Measurements from ENCODE around the gene IFT57. TPM values are rescaled to one million over a fixed set of nuclear protein-coding genes. Genes with fewer than 3 reads are reported as not detected.
A peak's percentile ranks its signal among the peaks of the same experiment; 100 is the strongest.

Gene IFT57
- polyA plus RNA-seq, 1 donor (not counting 4 experiments of a cell fraction or from before 2014, with no cell fraction given): 47.6 TPM

DNA sequence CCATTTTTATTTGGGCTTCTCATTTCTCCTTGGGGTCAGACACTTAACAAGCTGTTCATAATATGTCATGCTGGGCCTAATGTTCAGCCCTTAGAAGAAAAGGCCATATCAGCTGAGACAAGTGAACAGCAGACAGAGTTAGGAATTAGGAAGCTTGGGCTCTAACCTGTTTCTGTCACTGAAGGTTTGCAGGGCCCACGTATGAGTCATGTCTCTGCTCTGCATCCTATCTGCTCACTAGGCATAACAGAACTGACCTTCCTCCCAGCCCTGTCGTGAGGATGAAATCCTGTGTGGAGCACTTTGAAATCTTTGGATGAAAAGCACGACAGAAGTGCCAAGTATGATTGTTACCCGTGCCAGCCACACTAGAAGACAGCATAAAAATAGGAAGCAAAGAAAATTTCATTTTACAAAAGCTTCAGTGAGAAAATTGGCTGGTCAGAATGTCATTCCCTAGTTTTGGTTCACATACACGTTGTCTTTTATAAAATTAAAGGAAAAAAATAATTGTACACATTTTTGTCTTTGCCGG, 104.9 kb downstream of the IFT57 start:
- Histone ChIP-seq H3K9ac (ENCODE audit: control insufficient read depth, extremely low read depth, insufficient read depth, low read length) (no peak overlapping the region), H3K36me3 (ENCODE audit: control insufficient read depth in 2 of 2, extremely low read depth in 1 of 2, insufficient read depth in 2 of 2, low read length in 2 of 2) (no peaks in the 10 kb centered on the region), H3K9me3 (ENCODE audit: control insufficient read depth, low read depth, low read length) (no peaks in the 10 kb centered on the region), H4K20me1 (ENCODE audit: control insufficient read depth, extremely low read depth, insufficient read depth, low read length) (no peaks in the 10 kb centered on the region), H3K27me3 (ENCODE audit: control insufficient read depth, extremely low read depth, insufficient read depth, low read length) (no peaks in the 10 kb centered on the region), H2AFZ (ENCODE audit: control insufficient read depth, low read length) (no peak overlapping the region), H3K4me3 (ENCODE audit: control insufficient read depth in 2 of 3, extremely low read depth in 1 of 3, insufficient read depth in 2 of 3, low read depth in 1 of 3, low read length in 3 of 3) (no peak overlapping the region), H3K4me1 (ENCODE audit: control insufficient read depth, extremely low read depth, insufficient read depth, low read length) (no peaks in the 10 kb centered on the region), H3K27ac (ENCODE audit: control insufficient read depth, insufficient read depth, low read length) (no peak overlapping the region), H3K4me2 (ENCODE audit: control insufficient read depth, extremely low read depth, insufficient read depth, low read depth, low read length) (no peak overlapping the region), H3K9me1 (ENCODE audit: control insufficient read depth, extremely low read depth, insufficient read depth, low read length) (no peaks in the 10 kb centered on the region), H3K79me2 (ENCODE audit: control insufficient read depth, insufficient read depth, low read length) (no peaks in the 10 kb centered on the region)
- DNase-seq (ENCODE audit: low read depth, low spot score) (no peak), FAIRE-seq (peak; percentile 81)
- TF ChIP-seq, protein P1, sequence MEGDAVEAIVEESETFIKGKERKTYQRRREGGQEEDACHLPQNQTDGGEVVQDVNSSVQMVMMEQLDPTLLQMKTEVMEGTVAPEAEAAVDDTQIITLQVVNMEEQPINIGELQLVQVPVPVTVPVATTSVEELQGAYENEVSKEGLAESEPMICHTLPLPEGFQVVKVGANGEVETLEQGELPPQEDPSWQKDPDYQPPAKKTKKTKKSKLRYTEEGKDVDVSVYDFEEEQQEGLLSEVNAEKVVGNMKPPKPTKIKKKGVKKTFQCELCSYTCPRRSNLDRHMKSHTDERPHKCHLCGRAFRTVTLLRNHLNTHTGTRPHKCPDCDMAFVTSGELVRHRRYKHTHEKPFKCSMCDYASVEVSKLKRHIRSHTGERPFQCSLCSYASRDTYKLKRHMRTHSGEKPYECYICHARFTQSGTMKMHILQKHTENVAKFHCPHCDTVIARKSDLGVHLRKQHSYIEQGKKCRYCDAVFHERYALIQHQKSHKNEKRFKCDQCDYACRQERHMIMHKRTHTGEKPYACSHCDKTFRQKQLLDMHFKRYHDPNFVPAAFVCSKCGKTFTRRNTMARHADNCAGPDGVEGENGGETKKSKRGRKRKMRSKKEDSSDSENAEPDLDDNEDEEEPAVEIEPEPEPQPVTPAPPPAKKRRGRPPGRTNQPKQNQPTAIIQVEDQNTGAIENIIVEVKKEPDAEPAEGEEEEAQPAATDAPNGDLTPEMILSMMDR (optimal IDR thresholded peaks at IDR 0.05 in 1 of 3, IDR thresholded peaks at IDR 0.05 in 1 of 3, conservative IDR thresholded peaks at IDR 0.05 in 1 of 3; ENCODE audit: extremely low read depth in 1 of 3, insufficient read depth in 2 of 3, low read length in 3 of 3): no peak
- no peak for TF ChIP-seq EZH2 (IDR thresholded peaks at IDR 0.05; ENCODE audit: low read length)
- dilution Hi-C loops (cut with MboI; ENCODE audit: extremely low pct_ligation_motif_present, low sequenced_read_pairs): no loop called here

GRCh38 chr3:108114423-108115065, 107.7 kb downstream of the IFT57 start:
- Histone ChIP-seq H3K4me2 (ENCODE audit: control insufficient read depth, extremely low read depth, insufficient read depth, low read depth, low read length) (no peak overlapping the region), H3K27ac (ENCODE audit: control insufficient read depth, insufficient read depth, low read length) (no peak overlapping the region), H3K9ac (ENCODE audit: control insufficient read depth, extremely low read depth, insufficient read depth, low read length) (no peak overlapping the region), H3K79me2 (ENCODE audit: control insufficient read depth, insufficient read depth, low read length) (no peaks in the 10 kb centered on the region), H3K4me1 (ENCODE audit: control insufficient read depth, extremely low read depth, insufficient read depth, low read length) (no peaks in the 10 kb centered on the region), H3K9me3 (ENCODE audit: control insufficient read depth, low read depth, low read length) (no peaks in the 10 kb centered on the region), H3K9me1 (ENCODE audit: control insufficient read depth, extremely low read depth, insufficient read depth, low read length) (no peaks in the 10 kb centered on the region), H3K27me3 (ENCODE audit: control insufficient read depth, extremely low read depth, insufficient read depth, low read length) (no peaks in the 10 kb centered on the region), H3K36me3 (ENCODE audit: control insufficient read depth in 2 of 2, extremely low read depth in 1 of 2, insufficient read depth in 2 of 2, low read length in 2 of 2) (no peaks in the 10 kb centered on the region), H3K4me3 (ENCODE audit: control insufficient read depth in 2 of 3, extremely low read depth in 1 of 3, insufficient read depth in 2 of 3, low read depth in 1 of 3, low read length in 3 of 3) (no peak overlapping the region), H2AFZ (ENCODE audit: control insufficient read depth, low read length) (peak overlapping the region; percentile 42), H4K20me1 (ENCODE audit: control insufficient read depth, extremely low read depth, insufficient read depth, low read length) (no peaks in the 10 kb centered on the region)
- TF ChIP-seq EZH2 (IDR thresholded peaks at IDR 0.05; ENCODE audit: low read length): no peak
- TF ChIP-seq, protein P1 (optimal IDR thresholded peaks at IDR 0.05 in 1 of 3, IDR thresholded peaks at IDR 0.05 in 1 of 3, conservative IDR thresholded peaks at IDR 0.05 in 1 of 3; ENCODE audit: extremely low read depth in 1 of 3, insufficient read depth in 2 of 3, low read length in 3 of 3): no peak
- DNase-seq (ENCODE audit: low read depth, low spot score) (no peak), FAIRE-seq (no peak)
- dilution Hi-C loops (cut with MboI; ENCODE audit: extremely low pct_ligation_motif_present, low sequenced_read_pairs): no loop called here
